Lower lobe of right lung (tissue), 2 donors: ENCODE data around the gene KRTAP20-3. TPM values are rescaled to one million over a fixed set of nuclear protein-coding genes. Genes with fewer than 3 reads are reported as not detected.

Source experiments
- ATAC-seq, 2 donors: fragments of 200-7000 bp; cut with Tn5 transposase; one replicate each; pipeline ENCODE4 v1.9.1; 2020 to 2022; ENCODE audit warnings: mild to moderate bottlenecking in 2 of 2, moderate library complexity in 2 of 2
- DNase-seq: peaks from one replicate; pipeline ENCODE4 v3.0.0-alpha.2; 2020
- H3K27ac ChIP-seq: fragments of 200-600 bp; one replicate; pipeline ENCODE4 v1.8.0; 2022
- H3K27me3 ChIP-seq: fragments of 200-600 bp; one replicate; pipeline ENCODE4 v1.8.0; 2022; ENCODE audit warnings: low read depth
- H3K36me3 ChIP-seq: fragments of 200-600 bp; one replicate; pipeline ENCODE4 v1.8.0; 2022; ENCODE audit warnings: mild to moderate bottlenecking
- H3K4me1 ChIP-seq: fragments of 200-600 bp; one replicate; pipeline ENCODE4 v1.8.0; 2022
- H3K4me3 ChIP-seq: fragments of 200-600 bp; one replicate; pipeline ENCODE4 v1.8.0; 2022; ENCODE audit warnings: mild to moderate bottlenecking
- H3K9me3 ChIP-seq: fragments of 200-600 bp; one replicate; pipeline ENCODE4 v1.8.0; 2022
- intact Hi-C: fragments of 100-400 bp; cut with DNase I; formaldehyde crosslinking; loops from one replicate; pipeline ENCODE4 v1.11.0; 2022
- total RNA-seq: library from RNA; stranded (reverse); fragmentation: NEBNext Ultra II Directional; extraction: Animal tissue kit (Norgen Biotek cat#: 25700); gene quantifications from one replicate; pipeline ENCODE4 v1.2.1, GENCODE V29; 2021
- TF ChIP-seq, protein P1 (sequence below): fragments of 200-600 bp; IDR thresholded peaks from one replicate; pipeline ENCODE4 v1.8.0; 2022; ENCODE audit warnings: antibody characterized with exemption, mild to moderate bottlenecking
- donor health status: DM: no; HTN: yes; CAD: no; lungs with severe emphysema.

Gene KRTAP20-3
- total RNA-seq, 1 donor from 2014 or later: not detected

- no peak for ATAC-seq
- DNase-seq: no peak
- Histone ChIP-seq H3K4me3 (no peak overlapping the region), H3K9me3 (no peaks in the 10 kb centered on the region), H3K36me3 (no peaks in the 10 kb centered on the region), H3K27me3 (no peaks in the 10 kb centered on the region), H3K27ac (no peak overlapping the region), H3K4me1 (no peaks in the 10 kb centered on the region)
- intact Hi-C loops: no loop called here
- TF ChIP-seq, protein P1, sequence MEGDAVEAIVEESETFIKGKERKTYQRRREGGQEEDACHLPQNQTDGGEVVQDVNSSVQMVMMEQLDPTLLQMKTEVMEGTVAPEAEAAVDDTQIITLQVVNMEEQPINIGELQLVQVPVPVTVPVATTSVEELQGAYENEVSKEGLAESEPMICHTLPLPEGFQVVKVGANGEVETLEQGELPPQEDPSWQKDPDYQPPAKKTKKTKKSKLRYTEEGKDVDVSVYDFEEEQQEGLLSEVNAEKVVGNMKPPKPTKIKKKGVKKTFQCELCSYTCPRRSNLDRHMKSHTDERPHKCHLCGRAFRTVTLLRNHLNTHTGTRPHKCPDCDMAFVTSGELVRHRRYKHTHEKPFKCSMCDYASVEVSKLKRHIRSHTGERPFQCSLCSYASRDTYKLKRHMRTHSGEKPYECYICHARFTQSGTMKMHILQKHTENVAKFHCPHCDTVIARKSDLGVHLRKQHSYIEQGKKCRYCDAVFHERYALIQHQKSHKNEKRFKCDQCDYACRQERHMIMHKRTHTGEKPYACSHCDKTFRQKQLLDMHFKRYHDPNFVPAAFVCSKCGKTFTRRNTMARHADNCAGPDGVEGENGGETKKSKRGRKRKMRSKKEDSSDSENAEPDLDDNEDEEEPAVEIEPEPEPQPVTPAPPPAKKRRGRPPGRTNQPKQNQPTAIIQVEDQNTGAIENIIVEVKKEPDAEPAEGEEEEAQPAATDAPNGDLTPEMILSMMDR: no peak
Measured at GRCh38 chr21:30623362-30623761, 19.3 kb upstream of the KRTAP20-3 start.

DNA sequence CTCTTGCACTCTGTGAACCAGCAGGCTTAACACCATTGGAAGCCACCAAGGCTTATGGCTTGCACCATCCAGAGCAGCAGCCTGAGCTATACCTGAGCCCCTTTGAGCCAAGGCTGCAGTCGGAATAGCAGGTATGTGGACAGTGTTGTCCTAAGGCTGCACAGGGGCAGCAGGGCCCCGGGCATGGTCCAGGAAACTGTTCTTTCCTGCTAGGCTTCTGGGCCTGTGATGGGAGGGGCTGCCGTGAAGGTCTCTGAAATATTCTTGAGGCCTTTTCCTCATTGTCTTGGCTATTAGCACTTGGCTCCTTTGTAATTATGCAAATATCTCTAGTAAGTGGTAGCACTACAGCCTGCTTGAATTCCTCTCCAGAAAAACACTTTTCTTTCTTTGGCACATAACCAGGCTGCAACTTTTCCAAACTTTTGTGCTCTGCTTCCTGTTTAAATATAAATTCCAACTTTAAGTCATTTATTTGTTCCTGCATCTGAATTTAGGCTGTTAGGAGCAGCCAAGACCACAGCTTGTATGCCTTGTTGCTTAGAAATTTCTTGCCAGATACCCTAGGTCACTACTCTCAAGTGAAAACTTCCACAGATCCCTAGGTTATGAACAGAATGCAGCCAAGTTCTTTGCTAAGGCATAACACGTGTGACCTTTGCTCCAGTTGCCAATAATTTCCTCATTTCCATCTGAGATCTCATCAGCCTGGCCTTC lies 17.1 kb upstream of the KRTAP20-3 start:
- ATAC-seq (peak; percentile 13 to 16), DNase-seq (no peak)
- H3K27me3 ChIP-seq: no peaks in the 10 kb centered on the region
- intact Hi-C loops: no loop called here
- no peaks in the 10 kb centered on the region for H3K9me3 ChIP-seq
- no peak overlapping the region for H3K27ac ChIP-seq
- H3K36me3 ChIP-seq: no peaks in the 10 kb centered on the region
- H3K4me3 ChIP-seq: no peak overlapping the region
- no peaks in the 10 kb centered on the region for H3K4me1 ChIP-seq
- TF ChIP-seq, protein P1: no peak

GRCh38 chr21:30628109-30628508 lies 14.6 kb upstream of the KRTAP20-3 start:
- Histone ChIP-seq H3K9me3 (no peaks in the 10 kb centered on the region), H3K36me3 (no peaks in the 10 kb centered on the region), H3K27ac (no peak overlapping the region), H3K4me1 (no peaks in the 10 kb centered on the region), H3K4me3 (no peak overlapping the region), H3K27me3 (no peaks in the 10 kb centered on the region)
- DNase-seq (no peak), ATAC-seq (no peak)
- intact Hi-C loops: no loop called here
- TF ChIP-seq, protein P1: no peak

DNA sequence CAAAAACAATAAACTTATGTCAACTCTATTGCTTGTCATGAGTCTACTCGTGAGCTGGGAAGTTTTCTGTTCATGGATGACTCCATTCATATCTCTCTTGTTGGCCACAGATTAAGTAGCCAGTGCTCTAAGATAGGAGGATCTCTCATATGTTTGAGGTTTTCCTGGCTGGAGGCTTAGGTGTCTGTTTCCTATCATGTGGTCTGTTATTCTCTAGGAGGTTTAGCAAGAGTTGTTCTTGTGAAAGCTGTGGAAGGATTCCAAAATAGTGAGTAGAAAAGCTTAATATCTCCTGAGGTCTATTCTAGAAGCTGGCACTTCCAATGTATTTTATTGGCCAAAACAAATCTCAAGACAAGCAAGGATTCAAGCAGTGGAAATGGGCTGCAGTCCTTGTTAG lies 13.5 kb upstream of the KRTAP20-3 start:
- no peak for DNase-seq
- TF ChIP-seq, protein P1: no peak
- H3K4me3 ChIP-seq: no peak overlapping the region

DNA sequence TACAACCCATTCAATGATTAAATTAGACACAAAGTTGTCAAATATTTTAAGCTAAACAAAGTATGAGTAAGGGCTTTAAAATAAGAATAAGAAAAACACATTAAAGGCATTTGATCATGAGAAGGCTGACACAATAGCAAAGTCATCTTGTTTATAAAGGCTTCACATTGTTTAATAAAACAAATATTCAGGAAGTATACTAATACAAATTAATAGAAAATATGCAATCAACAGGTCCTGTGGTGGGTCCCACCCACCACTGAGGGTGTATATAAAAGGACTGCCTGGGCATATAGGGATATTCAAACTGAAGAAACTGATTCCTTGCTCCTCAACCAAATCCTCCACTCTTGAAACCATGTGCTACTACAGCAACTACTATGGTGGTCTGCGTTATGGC lies 7.8 kb upstream of the KRTAP20-3 start, which contains the start of gene KRTAP20-2:
TSS of gene KRTAP20-2 (plus strand) at position 301 of the 400 bp plus-strand sequence. CDS start at position 359, 58 bp downstream.
- no peak within 1 kb of the TSS for H3K27ac ChIP-seq
- H3K27me3 ChIP-seq: no peaks in the 10 kb centered on the region
- no peak within 1 kb of the TSS for H3K4me3 ChIP-seq
- H3K36me3 ChIP-seq: no peaks in the 10 kb centered on the region
- DNase-seq (no peak), ATAC-seq (no peak)
- H3K9me3 ChIP-seq: no peaks in the 10 kb centered on the region
- TF ChIP-seq, protein P1: no peak
- H3K4me1 ChIP-seq: no peaks in the 10 kb centered on the region
- intact Hi-C loops: no loop called here

More for the DNA sequence above, 13.5 kb upstream of the KRTAP20-3 start:
- Histone ChIP-seq H3K27ac (no peak overlapping the region), H3K4me1 (no peaks in the 10 kb centered on the region), H3K27me3 (no peaks in the 10 kb centered on the region), H3K9me3 (no peaks in the 10 kb centered on the region), H3K36me3 (no peaks in the 10 kb centered on the region)
- ATAC-seq: no peak
- intact Hi-C loops: no loop called here
